Measurements from ENCODE around the gene ZCCHC14.

Gene ZCCHC14

GRCh38 chr16:87492721-87493607 lies at the start of gene ZCCHC14:
Gene ZCCHC14, minus strand, starts transcription at chr16:87493024. Its CDS starts 786 bp downstream, at chr16:87492238.
- peak; percentile 98 to 99 for DNase-seq

GRCh38 chr16:87541872-87542234 lies 49.0 kb upstream of the ZCCHC14 start:
- DNase-seq, result no peak

DNA sequence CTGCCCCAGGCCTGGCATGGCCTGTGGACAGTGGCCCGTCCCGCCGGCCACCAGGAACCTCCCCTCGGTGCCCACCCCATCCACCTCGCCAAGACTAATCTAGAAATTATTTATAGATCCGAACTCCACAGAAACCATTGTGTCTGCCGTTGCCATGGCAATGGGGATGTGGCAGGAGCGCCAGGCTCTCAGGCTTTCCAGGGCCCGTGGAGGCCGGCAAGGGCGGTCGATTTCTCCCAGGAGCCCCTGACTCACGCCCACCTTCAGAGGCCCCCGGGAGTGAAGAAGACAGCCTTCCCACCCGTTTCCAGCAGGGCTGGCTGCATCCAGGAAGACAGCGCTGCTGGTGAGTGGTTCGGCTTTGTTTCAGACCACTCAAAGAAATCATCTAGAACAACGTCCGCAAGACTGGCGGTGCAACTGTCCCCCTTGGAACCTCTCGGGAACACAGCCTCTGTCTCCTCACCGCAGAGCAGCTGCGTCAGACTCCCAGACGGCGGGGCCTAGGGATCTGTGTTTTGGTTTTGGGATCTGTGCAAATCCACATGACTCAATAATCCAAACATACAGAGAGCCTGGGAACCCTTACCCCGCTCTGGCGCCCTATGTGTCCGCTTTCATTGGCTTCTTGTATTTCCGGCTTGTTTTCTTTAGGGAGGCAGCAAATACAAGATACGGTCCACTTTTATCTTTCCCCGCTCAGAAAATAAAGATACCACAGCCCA lies 48.5 kb upstream of the ZCCHC14 start:
- DNase-seq, result no peak

DNA sequence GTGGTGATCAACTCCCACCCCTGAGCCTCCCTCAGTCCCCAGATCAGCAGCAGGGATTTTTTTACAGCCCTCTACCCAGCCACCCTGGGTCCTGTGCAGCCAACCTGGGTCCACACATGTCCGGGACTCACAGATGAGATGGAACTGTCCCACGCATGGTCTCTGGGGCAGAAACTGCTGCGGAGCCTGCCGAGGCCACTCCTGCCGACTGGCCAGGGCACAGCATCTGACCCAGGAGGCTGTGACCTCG lies 48.0 kb upstream of the ZCCHC14 start:
- no peak for DNase-seq

- no peak for DNase-seq
Measured at GRCh38 chr16:87540072-87540896, 47.5 kb upstream of the ZCCHC14 start.

DNA sequence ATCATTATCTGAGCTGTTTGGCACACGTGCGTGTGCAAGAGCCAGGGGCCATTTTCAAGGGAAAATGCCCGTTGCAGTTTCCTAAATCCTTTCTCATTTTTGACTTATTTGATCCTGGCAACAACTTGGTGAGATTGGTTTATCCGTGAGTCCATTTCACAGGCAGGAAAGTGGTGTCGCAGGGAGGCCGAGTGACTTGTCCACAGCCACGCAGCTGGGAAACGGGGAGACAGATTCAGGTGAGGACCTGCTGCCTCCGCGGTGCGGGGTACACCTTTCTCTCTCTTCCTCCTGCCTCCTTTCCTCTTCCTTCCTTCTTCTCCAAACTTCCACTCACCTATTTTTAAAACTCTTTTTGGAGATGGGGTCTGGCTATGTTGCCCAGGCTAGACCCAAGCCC lies 46.3 kb upstream of the ZCCHC14 start:
- DNase-seq, result no peak

- no peak for DNase-seq
Measured at GRCh38 chr16:87538594-87538993, 45.8 kb upstream of the ZCCHC14 start.

- no peak for DNase-seq
Measured at GRCh38 chr16:87538160-87538559, 45.3 kb upstream of the ZCCHC14 start.

- no peak for DNase-seq
Measured at GRCh38 chr16:87536795-87537142, 43.9 kb upstream of the ZCCHC14 start.

GRCh38 chr16:87535855-87536794 lies 43.3 kb upstream of the ZCCHC14 start:
- DNase-seq, result no peak

DNA sequence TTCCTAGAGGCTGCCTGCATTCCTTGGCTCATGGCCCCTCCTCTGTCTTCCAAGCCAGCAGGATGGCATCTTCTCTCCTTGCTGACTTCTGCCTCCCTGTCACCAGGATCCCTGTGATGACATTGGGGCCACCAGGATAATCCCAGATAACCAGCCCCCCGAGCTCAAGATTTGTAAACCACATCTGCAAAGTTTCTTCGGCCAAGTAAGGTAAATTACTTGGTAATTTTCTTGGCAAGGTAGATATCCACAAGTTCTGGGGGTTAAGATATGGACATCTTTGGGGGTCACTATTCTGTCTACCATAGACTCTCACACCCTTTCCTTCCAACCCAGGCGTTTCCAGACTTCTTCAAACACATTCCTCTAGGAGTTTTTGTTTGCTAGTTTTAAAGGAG lies 42.6 kb upstream of the ZCCHC14 start:
- no peak for DNase-seq

DNA sequence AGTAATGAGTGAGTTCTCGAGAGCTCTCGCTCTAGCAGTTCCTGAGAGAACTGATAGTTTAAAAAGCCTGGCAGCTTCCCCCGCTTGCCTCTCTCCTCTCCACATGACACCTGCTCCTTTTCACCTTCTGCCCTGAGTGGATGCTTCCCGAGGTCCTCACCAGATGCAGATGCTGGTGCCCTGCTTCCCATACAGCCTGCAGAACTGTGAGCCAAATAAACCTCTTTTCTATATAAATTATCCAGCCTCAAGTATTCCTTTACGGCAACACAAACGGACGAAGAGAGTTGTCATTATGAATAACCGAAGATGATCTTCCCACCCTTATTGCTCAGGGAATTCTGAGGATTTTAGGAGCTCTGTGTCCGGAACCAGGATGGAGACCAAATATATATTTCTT lies 41.9 kb upstream of the ZCCHC14 start:
- DNase-seq, result no peak

DNA sequence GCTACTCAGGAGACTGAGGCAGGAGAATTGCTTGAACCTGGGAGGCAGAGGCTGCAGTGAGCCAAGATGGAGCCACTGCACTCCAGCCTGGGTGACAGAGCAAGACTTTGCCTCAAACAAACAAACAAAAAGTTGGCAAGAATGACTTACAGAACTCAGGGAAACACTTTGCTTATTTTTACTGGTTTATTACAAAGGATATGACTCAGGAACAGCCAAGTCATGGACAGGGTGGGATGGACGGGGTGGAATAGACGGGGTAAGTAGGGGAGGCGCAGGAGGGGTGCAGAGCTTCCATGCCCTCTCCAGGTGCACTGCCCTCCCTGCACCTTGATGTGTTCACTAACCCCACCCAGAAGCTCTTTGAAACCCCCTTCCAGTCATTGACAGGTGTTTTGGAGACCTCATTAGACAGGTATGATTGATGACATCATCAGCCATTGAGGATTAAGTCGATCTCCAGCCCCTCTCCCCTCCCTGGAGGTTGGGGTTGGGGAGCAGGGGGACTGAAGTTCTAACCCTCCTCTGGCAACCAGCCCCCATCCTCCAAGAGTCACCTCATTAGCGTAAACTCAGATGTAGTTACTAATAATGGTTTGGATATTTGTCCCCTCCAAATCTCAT lies 41.3 kb upstream of the ZCCHC14 start:
- DNase-seq, result no peak

DNA sequence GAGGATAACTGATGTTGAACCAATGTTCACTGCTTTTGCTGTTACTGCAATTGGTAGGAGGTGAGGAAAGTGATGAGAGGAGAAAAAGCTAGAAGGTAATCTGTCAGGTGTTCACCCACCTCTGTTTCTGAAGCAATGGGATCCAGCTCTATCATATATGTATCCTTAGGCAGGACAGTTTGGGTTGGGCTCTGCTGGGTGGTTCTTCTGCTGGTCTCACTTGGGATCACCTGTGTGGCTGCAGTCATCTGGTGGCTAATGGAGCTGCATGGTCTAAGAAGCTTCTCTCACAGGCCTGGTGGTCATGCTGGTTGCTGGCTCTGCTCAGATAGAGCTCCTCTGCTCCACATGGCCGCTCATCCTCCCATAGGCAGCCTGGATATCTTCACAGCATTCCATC lies 40.2 kb upstream of the ZCCHC14 start:
- no peak for DNase-seq

DNA sequence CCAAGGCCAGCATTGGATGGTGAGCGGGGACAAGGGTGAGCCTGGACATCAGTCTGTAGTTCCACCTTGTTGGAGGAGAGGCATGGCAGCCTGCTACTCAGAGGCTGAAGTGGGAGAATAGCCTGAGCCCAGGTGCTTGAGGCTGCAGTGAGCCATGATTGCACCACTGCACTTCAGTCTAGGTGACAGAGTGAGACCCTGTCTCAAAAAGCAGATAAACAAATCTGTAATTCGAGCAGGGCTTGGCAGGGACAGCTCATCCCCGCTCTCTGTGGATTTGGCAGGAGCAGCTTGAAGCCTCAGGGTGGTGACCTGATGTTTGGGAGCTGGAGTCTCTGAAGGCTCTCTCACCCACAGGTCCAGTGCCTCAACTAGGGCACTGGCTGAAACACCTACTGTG lies 38.6 kb upstream of the ZCCHC14 start:
- no peak for DNase-seq

GRCh38 chr16:87528690-87529579 lies 36.1 kb upstream of the ZCCHC14 start:
- DNase-seq, result no peak

DNA sequence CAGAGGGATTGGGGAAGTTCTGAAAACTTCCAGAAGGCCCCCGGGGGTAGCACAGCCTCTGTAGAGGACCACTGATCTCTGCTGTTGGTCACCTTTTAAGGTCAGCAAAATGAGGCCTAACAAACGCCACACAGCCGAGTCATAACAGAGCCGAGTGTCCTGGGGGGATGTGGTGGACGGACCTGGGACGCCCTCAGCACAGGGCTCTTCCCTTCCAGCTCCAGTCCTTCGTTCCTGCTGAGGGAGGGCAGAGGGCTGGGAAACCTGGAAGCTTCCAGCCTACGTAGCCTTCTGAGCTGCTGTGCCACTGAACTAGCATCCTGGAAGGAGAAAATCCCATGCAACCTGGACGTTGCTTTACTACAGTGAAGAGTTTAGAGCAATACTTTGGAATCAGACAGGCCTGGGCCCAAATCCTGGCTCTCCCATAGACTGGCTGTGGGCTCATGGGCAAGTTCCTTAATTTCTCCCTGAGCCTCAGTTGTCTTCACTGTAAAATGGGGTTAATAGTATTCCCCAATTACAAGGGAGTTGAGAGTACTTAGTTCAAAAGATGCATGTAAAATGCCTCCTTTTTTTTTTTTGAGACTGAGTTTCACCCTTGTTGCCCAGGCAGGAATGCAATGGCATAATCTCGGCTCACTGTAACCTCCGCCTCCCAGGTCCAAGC lies 34.4 kb upstream of the ZCCHC14 start:
- DNase-seq, result no peak

- DNase-seq, result no peak
Measured at GRCh38 chr16:87526238-87526947, 33.6 kb upstream of the ZCCHC14 start.

GRCh38 chr16:87525352-87525751 lies 32.5 kb upstream of the ZCCHC14 start:
- no peak for DNase-seq

- no peak for DNase-seq
Measured at GRCh38 chr16:87524407-87524806, 31.6 kb upstream of the ZCCHC14 start.
